Motor neuron (in vitro differentiated cells): ENCODE data around the gene THY1. TPM values are rescaled to one million over a fixed set of nuclear protein-coding genes. Genes with fewer than 3 reads are reported as not detected.

Source experiments
- ATAC-seq, 8 experiments: fragments of 200-7000 bp; cut with Tn5 transposase; replicated peaks in 6 of 8; 2 replicates each; pipeline ENCODE4 v1.8.0; 2021; ENCODE audit warnings: mild to moderate bottlenecking in 8 of 8, moderate library complexity in 8 of 8
- H3K27ac ChIP-seq, 2 donors: fragments of 250-450 bp; sonication (Bioruptor Pico); 2 replicates each; pipeline ENCODE4 v1.9.0; 2021; ENCODE audit warnings: antibody characterized with exemption in 2 of 2, mild to moderate bottlenecking in 2 of 2, moderate library complexity in 1 of 2
- H3K4me1 ChIP-seq, 2 donors: fragments of 250-450 bp; sonication (Bioruptor Pico); replicated peaks in 1 of 2; 2 replicates each; pipeline ENCODE4 v1.6.1; 2021; ENCODE audit warnings: antibody characterized with exemption in 2 of 2, mild to moderate bottlenecking in 2 of 2, moderate library complexity in 1 of 2
- H3K4me3 ChIP-seq, 5 donors: fragments of 250-450 bp; sonication (Bioruptor Pico); 2 replicates each; pipeline ENCODE4 v1.9.0; 2021; ENCODE audit warnings: antibody characterized with exemption in 5 of 5, mild to moderate bottlenecking in 5 of 5, moderate library complexity in 4 of 5
- WGBS, 10 experiments: fragments of 450-650 bp; shearing (Covaris generic); methylation state at CpG; one replicate each; pipeline ENCODE4 v1.0.0; 2022; 5-methylcytosine and 5-hydroxymethylcytosine counted together
- in situ Hi-C, 9 experiments: fragments of 400-800 bp; cut with MboI; loops; one replicate each; pipeline ENCODE4 v1.15.0; 2021; ENCODE audit warnings: low sequenced_read_pairs in 9 of 9, low pct_unique_long_range_greater_than_20kb in 2 of 9; ENCODE audit not compliant: unreplicated experiment in 9 of 9
- total RNA-seq, 8 experiments: library from RNA; unstranded; fragments of 300-600 nt; gene quantifications; 2 replicates each; pipeline versions ENCODE4 v1.2.3 to v1.2.4, GENCODE V29; 2022

Gene THY1
- total RNA-seq, 8 experiments from 2014 or later, result 19.8 to 575 (median 31.3) TPM

GRCh38 chr11:119436711-119437110, 13.7 kb upstream of the THY1 start:
- Histone ChIP-seq H3K4me3 (no peak overlapping the region), H3K27ac (no peak overlapping the region), H3K4me1 (peaks cover 8 to 9% of the 10 kb centered on the region in 2 donors)
- no peak for ATAC-seq
- in situ Hi-C loops, result no loop called here
- WGBS, 10 experiments, result 70 to 100% (median 80%) methylated on average over 1 to 2 of the region's 2 CpGs; no CpG with 5 or more reads in 7 of the 10 experiments

- in situ Hi-C loops, result no loop called here
- Histone ChIP-seq H3K4me3 (no peak overlapping the region), H3K4me1 (peaks cover 8 to 9% of the 10 kb centered on the region in 2 donors), H3K27ac (no peak overlapping the region)
- ATAC-seq, result no peak
- 80 to 100% (median 90%) methylated on average over 2 to 7 of the region's 7 CpGs; no CpG with 5 or more reads in 2 of the 10 experiments for WGBS, 10 experiments
These were observed 13.1 kb upstream of the THY1 start for GRCh38 chr11:119436093-119436492.

- Histone ChIP-seq H3K4me1 (peaks cover 8 to 9% of the 10 kb centered on the region in 2 donors), H3K27ac (no peak overlapping the region), H3K4me3 (no peak overlapping the region)
- in situ Hi-C loops, result no loop called here
- 33 to 100% (median 67%) methylated on average over 1 of the region's 1 CpG; no CpG with 5 or more reads in 7 of the 10 experiments for WGBS, 10 experiments
- no peak for ATAC-seq
These were observed 11.8 kb upstream of the THY1 start for GRCh38 chr11:119434591-119435330.

GRCh38 chr11:119433358-119433725, 10.4 kb upstream of the THY1 start:
- Histone ChIP-seq H3K27ac (no peak overlapping the region), H3K4me3 (no peak overlapping the region), H3K4me1 (peaks cover 8 to 9% of the 10 kb centered on the region in 2 donors)
- in situ Hi-C loops, result no loop called here
- 0 to 100% (median 25%) methylated on average over 1 of the region's 1 CpG; no CpG with 5 or more reads in 6 of the 10 experiments for WGBS, 10 experiments
- ATAC-seq, result peak in 2 of 8 experiments; percentile 8 to 27

GRCh38 chr11:119432484-119433357, 9.7 kb upstream of the THY1 start:
- WGBS, 10 experiments, result 0 to 49% (median 13%) methylated on average over 3 to 12 of the region's 21 CpGs; no CpG with 5 or more reads in 1 of the 10 experiments
- Histone ChIP-seq H3K4me1 (peaks cover 8 to 9% of the 10 kb centered on the region in 2 donors), H3K27ac (no peak overlapping the region), H3K4me3 (no peak overlapping the region)
- peak; percentile 48 to 86 (median 70) for ATAC-seq
- in situ Hi-C loops, result no loop called here

- in situ Hi-C loops, result no loop called here
- ATAC-seq, result no peak
- Histone ChIP-seq H3K4me1 (peaks cover 8 to 9% of the 10 kb centered on the region in 2 donors), H3K27ac (no peak overlapping the region), H3K4me3 (no peak overlapping the region)
- 80 to 100% (median 94%) methylated on average over 1 to 4 of the region's 7 CpGs; no CpG with 5 or more reads in 4 of the 10 experiments for WGBS, 10 experiments
These were observed 8.6 kb upstream of the THY1 start for GRCh38 chr11:119431523-119431922.

GRCh38 chr11:119427279-119427678, 4.3 kb upstream of the THY1 start:
- 60 to 100% (median 86%) methylated on average over 1 to 3 of the region's 5 CpGs; no CpG with 5 or more reads in 5 of the 10 experiments for WGBS, 10 experiments
- H3K4me3 ChIP-seq, result no peak overlapping the region
- in situ Hi-C loops, result no loop called here
- H3K27ac ChIP-seq, result no peak overlapping the region
- ATAC-seq, result no peak
- peaks cover 3% of the 10 kb centered on the region in 2 donors for H3K4me1 ChIP-seq

GRCh38 chr11:119426142-119426541, 3.2 kb upstream of the THY1 start:
- Histone ChIP-seq H3K27ac (no peak overlapping the region), H3K4me1 (peaks cover 6 to 7% of the 10 kb centered on the region in 2 donors), H3K4me3 (no peak overlapping the region)
- in situ Hi-C loops, result no loop called here
- ATAC-seq, result no peak
- 7 to 100% (median 69%) methylated on average over 1 to 4 of the region's 4 CpGs; no CpG with 5 or more reads in 6 of the 10 experiments for WGBS, 10 experiments

GRCh38 chr11:119424775-119425174, 1.8 kb upstream of the THY1 start:
- WGBS, 10 experiments, result 83 to 100% (median 100%) methylated on average over 1 to 2 of the region's 2 CpGs; no CpG with 5 or more reads in 5 of the 10 experiments
- no peak for ATAC-seq
- peaks cover 12% of the 10 kb centered on the region in 2 donors for H3K4me1 ChIP-seq
- in situ Hi-C loops, result no loop called here
- no peak overlapping the region for H3K4me3 ChIP-seq
- H3K27ac ChIP-seq, result no peak overlapping the region

GRCh38 chr11:119424276-119424675, 1.3 kb upstream of the THY1 start:
- in situ Hi-C loops, result no loop called here
- WGBS, 10 experiments, result 67 to 100% (median 86%) methylated on average over 1 to 3 of the region's 3 CpGs; no CpG with 5 or more reads in 3 of the 10 experiments
- ATAC-seq, result no peak

GRCh38 chr11:119423509-119424254, 710 bp upstream of the THY1 start:
- in situ Hi-C loops, result no loop called here
- ATAC-seq, result no peak
- peak overlapping the region in 1 of 2 donors; percentile 42 for H3K27ac ChIP-seq
- peaks cover 12% of the 10 kb centered on the region in 2 donors for H3K4me1 ChIP-seq
- peak overlapping the region; percentile 52 to 86 (median 57) for H3K4me3 ChIP-seq
- WGBS, 10 experiments, result 67 to 100% (median 88%) methylated on average over 1 to 5 of the region's 14 CpGs; no CpG with 5 or more reads in 5 of the 10 experiments

More at GRCh38 chr11:119424276-119424675, 1.3 kb upstream of the THY1 start:
- Histone ChIP-seq H3K4me1 (peaks cover 12% of the 10 kb centered on the region in 2 donors), H3K27ac (no peak overlapping the region), H3K4me3 (no peak overlapping the region)

GRCh38 chr11:119421941-119422808, 797 bp downstream of the THY1 start:
- 0 to 3% (median 0%) methylated on average over 4 to 8 of the region's 49 CpGs; no CpG with 5 or more reads in 5 of the 10 experiments for WGBS, 10 experiments
- peak; percentile 32 to 84 (median 63) for ATAC-seq
- Histone ChIP-seq H3K4me3 (peak overlapping the region; percentile 52 to 86 (median 57)), H3K4me1 (peaks cover 12% of the 10 kb centered on the region in 2 donors), H3K27ac (peak overlapping the region; percentile 45 to 59)
- in situ Hi-C loops, result no loop called here
